ENCODE results near the gene VAV2. TPM values are rescaled to one million over a fixed set of nuclear protein-coding genes. Genes with fewer than 3 reads are reported as not detected.

Gene VAV2
- polyA plus RNA-seq, 3 donors from 2014 or later, result 0.12 to 0.28 TPM; not detected in 1

DNA sequence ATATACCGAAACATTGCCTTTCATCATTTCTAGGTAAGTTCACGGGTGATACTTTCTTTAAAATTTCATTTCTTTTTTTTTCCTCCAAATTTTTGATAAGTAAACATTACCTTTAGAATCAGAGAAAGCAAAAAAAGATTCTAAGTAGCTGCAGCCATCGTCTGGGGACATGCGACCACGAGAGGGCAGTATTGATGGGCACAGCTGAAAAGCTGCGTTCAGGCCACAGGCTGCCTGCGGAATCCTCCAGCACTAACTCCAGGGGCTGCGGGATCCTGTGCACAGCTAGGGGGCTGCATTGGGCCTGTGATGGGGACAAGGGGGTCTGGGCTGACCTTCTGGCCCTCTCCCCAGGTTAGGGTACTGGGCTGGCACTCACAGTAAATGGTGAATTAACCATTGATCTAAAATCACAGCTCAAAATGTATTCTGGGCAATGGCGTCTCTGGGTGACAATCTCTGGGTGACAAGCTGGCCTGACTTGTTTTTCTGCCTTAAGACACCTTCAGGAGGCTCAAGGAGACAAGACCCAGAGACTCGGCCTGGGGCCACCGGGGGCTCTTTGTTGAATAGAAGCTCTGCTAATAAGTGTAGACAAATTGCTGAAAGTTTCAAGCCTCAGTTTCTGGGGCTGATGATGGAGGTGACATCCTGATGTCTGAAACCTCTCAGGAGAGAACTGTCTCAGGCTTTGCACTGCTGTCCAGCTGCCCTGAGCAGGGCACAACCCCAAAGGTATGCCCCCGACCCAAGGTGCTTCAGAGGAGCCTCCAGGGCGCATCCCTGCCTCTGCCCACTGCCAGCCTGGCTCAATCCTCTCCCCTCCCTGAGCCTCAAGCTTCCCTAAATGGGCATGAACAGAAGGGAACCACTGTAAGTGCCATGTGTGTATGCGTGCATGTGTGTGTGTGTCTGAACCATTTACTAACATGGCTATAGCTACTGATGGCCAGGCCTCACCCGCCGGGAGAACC lies 209.7 kb downstream of the VAV2 start:
- H3K36me3 Mint-ChIP-seq, result no peaks in the 10 kb centered on the region
- H3K4me3 Mint-ChIP-seq, result no peak overlapping the region
- H3K9me3 Mint-ChIP-seq, result no peaks in the 10 kb centered on the region
- no peak overlapping the region for H3K27ac Mint-ChIP-seq
- H3K4me1 Mint-ChIP-seq, result no peaks in the 10 kb centered on the region
- peaks cover 0 to 3% (median 1%) of the 10 kb centered on the region in 3 donors for H3K27me3 Mint-ChIP-seq (ENCODE audit: low read depth in 3 of 3)
- DNase-seq, result peak; percentile 25 to 45 (median 35)

- H3K27ac Mint-ChIP-seq, result no peak overlapping the region
- DNase-seq, result no peak
- no peaks in the 10 kb centered on the region for H3K4me1 Mint-ChIP-seq
- peaks cover 0 to 3% (median 1%) of the 10 kb centered on the region in 3 donors for H3K27me3 Mint-ChIP-seq (ENCODE audit: low read depth in 3 of 3)
- no peaks in the 10 kb centered on the region for H3K36me3 Mint-ChIP-seq
- H3K4me3 Mint-ChIP-seq, result no peak overlapping the region
- no peaks in the 10 kb centered on the region for H3K9me3 Mint-ChIP-seq
These were observed 210.3 kb downstream of the VAV2 start for GRCh38 chr9:133781828-133782135.

- peaks cover 0 to 3% (median 1%) of the 10 kb centered on the region in 3 donors for H3K27me3 Mint-ChIP-seq (ENCODE audit: low read depth in 3 of 3)
- H3K4me3 Mint-ChIP-seq, result no peak overlapping the region
- H3K9me3 Mint-ChIP-seq, result no peaks in the 10 kb centered on the region
- H3K36me3 Mint-ChIP-seq, result no peaks in the 10 kb centered on the region
- DNase-seq, result no peak
- no peak overlapping the region for H3K27ac Mint-ChIP-seq
- H3K4me1 Mint-ChIP-seq, result no peaks in the 10 kb centered on the region
These were observed 210.9 kb downstream of the VAV2 start for GRCh38 chr9:133780962-133781827.

DNA sequence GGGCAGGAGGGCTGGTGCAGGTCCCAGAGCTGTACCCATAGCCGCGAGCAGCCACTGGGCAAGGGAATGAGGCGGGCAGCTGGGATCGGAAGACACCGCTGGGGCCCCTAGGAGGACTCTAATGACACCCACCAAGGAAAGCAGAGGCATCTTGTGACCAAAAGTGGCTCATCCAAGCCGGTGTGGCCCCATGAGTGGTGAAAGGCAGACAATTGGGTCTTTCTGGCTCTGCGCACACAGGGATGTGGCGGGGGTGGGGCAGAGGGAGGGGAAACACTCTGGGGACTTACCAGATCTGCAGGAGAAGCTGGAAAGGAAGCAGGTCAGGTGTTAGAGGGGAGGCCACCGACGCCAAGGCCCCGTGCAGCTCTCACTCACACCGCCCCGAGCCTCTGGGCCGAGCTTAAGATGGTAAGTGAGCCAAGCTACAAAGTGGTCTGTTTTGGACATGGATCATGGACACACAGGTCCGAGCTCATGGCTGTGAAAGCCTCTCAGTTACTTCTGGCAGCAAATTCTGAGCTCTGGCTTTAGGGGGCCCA lies 211.6 kb downstream of the VAV2 start:
- peaks cover 0 to 3% (median 1%) of the 10 kb centered on the region in 3 donors for H3K27me3 Mint-ChIP-seq (ENCODE audit: low read depth in 3 of 3)

DNA sequence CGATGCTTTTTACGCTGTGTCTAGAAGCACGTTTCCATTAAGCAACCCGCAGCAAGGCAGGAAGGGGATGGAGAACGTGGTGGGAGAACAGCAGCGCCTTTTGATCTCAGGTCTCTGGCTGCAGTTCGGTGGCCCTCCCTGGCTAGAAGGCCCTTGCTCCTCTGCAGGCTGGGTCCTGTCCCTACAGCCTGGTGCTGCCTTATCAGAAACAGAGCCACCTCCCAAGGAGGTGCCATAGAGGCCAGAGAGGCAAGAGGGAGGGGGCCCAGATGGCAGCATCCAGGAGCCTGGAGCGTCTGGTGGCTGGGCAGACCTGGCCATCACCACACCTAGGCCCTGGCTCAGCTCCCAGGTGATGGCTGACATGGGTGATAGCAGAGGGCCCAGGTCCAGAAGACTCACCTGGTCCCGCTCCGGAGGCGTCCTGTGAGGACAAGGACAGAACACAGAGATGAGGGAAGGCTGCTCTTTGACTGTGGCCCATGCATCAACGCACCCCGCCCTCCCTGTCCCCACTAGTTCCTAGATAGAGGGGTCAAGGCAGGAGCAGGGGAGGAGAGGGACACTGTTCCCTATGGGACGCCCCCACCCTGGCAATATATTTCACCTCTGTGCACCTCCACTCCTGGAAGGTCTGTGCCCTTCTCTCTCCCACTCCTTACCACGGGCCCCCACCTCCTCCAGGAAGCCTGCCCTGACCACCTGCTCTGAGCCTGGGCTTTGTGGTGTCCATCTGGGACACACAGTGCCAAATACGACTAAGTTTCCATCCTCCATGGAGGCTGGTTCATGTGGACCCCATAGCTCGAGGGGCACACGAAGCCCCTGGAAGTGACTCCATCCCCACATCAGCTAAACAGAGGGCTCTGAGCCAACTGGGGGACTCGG lies 212.4 kb downstream of the VAV2 start:
- peaks cover 0 to 3% (median 1%) of the 10 kb centered on the region in 3 donors for H3K27me3 Mint-ChIP-seq (ENCODE audit: low read depth in 3 of 3)
- H3K9me3 Mint-ChIP-seq, result peaks cover 0 to under 1% (median 0%) of the 10 kb centered on the region in 6 donors
- no peaks in the 10 kb centered on the region for H3K36me3 Mint-ChIP-seq
- no peak overlapping the region for H3K4me3 Mint-ChIP-seq
- DNase-seq, result no peak
- no peak overlapping the region for H3K27ac Mint-ChIP-seq
- no peaks in the 10 kb centered on the region for H3K4me1 Mint-ChIP-seq

More for the DNA sequence above, 211.6 kb downstream of the VAV2 start:
- Mint-ChIP-seq H3K4me1 (no peaks in the 10 kb centered on the region), H3K9me3 (no peaks in the 10 kb centered on the region), H3K27ac (no peak overlapping the region), H3K4me3 (no peak overlapping the region), H3K36me3 (no peaks in the 10 kb centered on the region)
- no peak for DNase-seq

DNA sequence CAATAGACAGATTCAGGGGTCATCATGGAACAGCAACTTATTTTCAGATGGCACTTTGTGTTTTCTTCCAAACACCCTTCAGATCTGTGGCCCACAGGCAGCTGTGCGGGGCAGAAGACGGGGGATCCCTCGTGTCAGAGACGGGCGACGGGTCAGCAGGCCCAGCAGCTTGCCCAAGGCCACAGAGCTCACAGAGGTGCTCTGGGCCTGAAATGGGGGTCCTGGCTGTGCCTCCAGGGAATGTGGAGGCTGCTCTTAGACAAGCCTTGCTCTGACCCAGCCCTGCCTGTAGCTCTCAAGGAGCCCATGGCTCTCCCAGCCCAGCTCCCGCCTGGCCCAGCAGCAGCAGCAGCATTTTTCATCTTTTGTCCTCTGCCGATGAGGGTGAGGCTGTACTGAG lies 213.0 kb downstream of the VAV2 start:
- DNase-seq, result no peak
- Mint-ChIP-seq H3K36me3 (no peaks in the 10 kb centered on the region), H3K4me3 (no peak overlapping the region), H3K4me1 (no peaks in the 10 kb centered on the region), H3K27me3 (ENCODE audit: low read depth in 3 of 3) (peaks cover 0 to 3% (median 1%) of the 10 kb centered on the region in 3 donors), H3K27ac (no peak overlapping the region), H3K9me3 (peaks cover 0 to 2% (median 0%) of the 10 kb centered on the region in 6 donors)

GRCh38 chr9:133778336-133779013 lies 213.6 kb downstream of the VAV2 start:
- DNase-seq, result no peak
- no peaks in the 10 kb centered on the region for H3K36me3 Mint-ChIP-seq
- H3K4me1 Mint-ChIP-seq, result no peaks in the 10 kb centered on the region
- H3K9me3 Mint-ChIP-seq, result peaks cover 0 to 4% (median 0%) of the 10 kb centered on the region in 6 donors
- H3K27me3 Mint-ChIP-seq (ENCODE audit: low read depth in 3 of 3), result peaks cover 0 to 3% (median 1%) of the 10 kb centered on the region in 3 donors
- no peak overlapping the region for H3K27ac Mint-ChIP-seq
- no peak overlapping the region for H3K4me3 Mint-ChIP-seq

DNA sequence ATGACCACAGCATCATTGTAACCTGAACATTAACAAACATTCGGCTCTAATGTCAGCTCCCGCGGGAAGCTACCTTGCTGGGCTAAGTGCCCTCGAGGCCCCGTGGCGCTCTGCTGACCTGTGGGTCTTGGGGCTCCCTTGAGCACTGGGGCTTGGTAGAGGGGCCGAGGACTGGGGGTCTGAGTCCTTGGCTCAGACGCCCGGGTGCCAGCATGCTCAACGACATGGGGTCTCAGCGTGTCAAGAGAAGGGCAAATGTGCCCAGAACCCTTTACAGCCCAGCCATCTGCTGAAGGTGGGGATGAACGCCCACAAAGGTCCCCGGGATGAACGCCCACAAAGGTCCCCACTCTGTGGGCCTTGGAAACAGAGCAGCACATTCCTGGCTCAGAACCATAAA lies 214.3 kb downstream of the VAV2 start:
- peaks cover 0 to 3% (median 0%) of the 10 kb centered on the region in 3 donors for H3K27me3 Mint-ChIP-seq (ENCODE audit: low read depth in 3 of 3)

DNA sequence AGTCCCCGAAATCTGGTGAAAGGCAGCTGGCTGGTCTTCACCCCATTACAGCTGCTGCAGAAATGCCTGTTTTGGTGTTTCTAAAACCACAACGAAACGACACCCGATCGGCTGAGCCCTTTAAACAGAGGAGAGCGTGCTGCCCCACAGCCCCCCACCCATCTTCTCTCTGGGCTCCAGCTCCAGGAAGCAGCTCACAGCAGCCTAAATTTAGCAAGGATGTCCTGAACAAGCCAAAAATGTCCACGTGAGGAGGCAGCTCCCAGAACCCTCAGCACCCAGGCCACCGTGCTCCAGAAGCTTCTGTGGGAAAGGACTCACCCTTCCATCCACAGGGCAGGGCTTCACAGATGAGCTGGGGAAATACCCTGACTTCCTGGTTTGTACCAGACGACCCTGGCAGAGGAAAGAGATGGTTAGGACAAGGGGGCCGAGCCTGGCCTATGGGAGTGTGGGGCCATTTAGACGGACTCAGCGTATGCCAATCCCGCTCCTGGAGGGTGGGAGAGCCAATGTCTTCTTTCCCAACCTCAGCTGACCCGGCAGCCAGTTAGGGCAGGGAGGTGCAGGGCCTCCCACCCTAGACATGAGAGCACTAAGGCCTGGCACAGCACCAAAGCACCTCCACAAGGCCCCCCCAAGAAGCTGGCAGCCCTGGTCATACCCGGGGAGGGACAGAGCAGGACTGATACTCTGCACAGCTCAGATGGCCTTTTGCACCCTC lies 214.9 kb downstream of the VAV2 start:
- no peak for DNase-seq
- peak overlapping the region in 1 of 6 donors; percentile 19 for H3K27ac Mint-ChIP-seq
- no peaks in the 10 kb centered on the region for H3K4me1 Mint-ChIP-seq
- peaks cover 0 to 3% (median 0%) of the 10 kb centered on the region in 3 donors for H3K27me3 Mint-ChIP-seq (ENCODE audit: low read depth in 3 of 3)
- H3K4me3 Mint-ChIP-seq, result no peak overlapping the region
- no peaks in the 10 kb centered on the region for H3K36me3 Mint-ChIP-seq
- H3K9me3 Mint-ChIP-seq, result peaks cover 0 to 4% (median 0%) of the 10 kb centered on the region in 6 donors

More for the DNA sequence above, 214.3 kb downstream of the VAV2 start:
- Mint-ChIP-seq H3K36me3 (no peaks in the 10 kb centered on the region), H3K9me3 (peaks cover 0 to 4% (median 0%) of the 10 kb centered on the region in 6 donors), H3K4me3 (no peak overlapping the region), H3K4me1 (no peaks in the 10 kb centered on the region), H3K27ac (no peak overlapping the region)
- DNase-seq, result no peak

- H3K4me3 Mint-ChIP-seq, result no peak overlapping the region
- DNase-seq, result no peak
- H3K4me1 Mint-ChIP-seq, result no peaks in the 10 kb centered on the region
- H3K36me3 Mint-ChIP-seq, result no peaks in the 10 kb centered on the region
- peaks cover 0 to 3% (median 0%) of the 10 kb centered on the region in 3 donors for H3K27me3 Mint-ChIP-seq (ENCODE audit: low read depth in 3 of 3)
- H3K27ac Mint-ChIP-seq, result no peak overlapping the region
- peaks cover 0 to 4% (median 0%) of the 10 kb centered on the region in 6 donors for H3K9me3 Mint-ChIP-seq
These were observed 215.9 kb downstream of the VAV2 start for GRCh38 chr9:133775951-133776905.

DNA sequence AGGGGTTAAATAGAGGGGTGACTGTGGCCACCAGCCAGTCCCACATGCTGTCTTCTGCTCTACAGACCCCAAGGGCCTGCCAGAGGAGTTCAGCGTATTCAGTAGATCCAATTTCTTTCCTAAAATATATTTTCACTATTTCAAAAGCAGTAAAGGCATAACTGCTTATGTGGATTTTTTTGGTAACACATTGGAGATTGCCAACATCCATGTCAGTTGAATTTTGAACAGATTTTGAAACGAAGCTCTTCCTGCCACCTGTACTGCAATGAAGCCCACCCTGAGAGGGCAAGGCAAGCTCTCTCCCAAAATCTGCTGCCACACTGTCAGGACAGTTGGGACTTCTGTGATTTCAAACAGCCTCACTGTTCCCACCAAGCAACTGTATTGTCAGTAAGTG lies 216.8 kb downstream of the VAV2 start:
- peaks cover 0 to 4% (median 0%) of the 10 kb centered on the region in 6 donors for H3K9me3 Mint-ChIP-seq
- DNase-seq, result no peak
- no peak overlapping the region for H3K4me3 Mint-ChIP-seq
- H3K27me3 Mint-ChIP-seq (ENCODE audit: low read depth in 3 of 3), result no peaks in the 10 kb centered on the region
- no peak overlapping the region for H3K27ac Mint-ChIP-seq
- no peaks in the 10 kb centered on the region for H3K4me1 Mint-ChIP-seq
- H3K36me3 Mint-ChIP-seq, result no peaks in the 10 kb centered on the region
